Central memory CD8-positive, alpha-beta T cell (primary cell): ENCODE data around the gene CAMKK2.
"Not testable (repeated sequence)": the region's sequence is repeated elsewhere in the genome, so short reads cannot be mapped to it uniquely, and the experiment has no call there.

Source experiments
- ATAC-seq: fragments of 150-1000 bp; cut with Tn5 transposase; replicated peaks from 2 replicates; pipeline ENCODE4 v1.10.0; 2022; ENCODE audit warnings: mild to moderate bottlenecking, moderate FRiP score, moderate number of reproducible peaks; ENCODE audit not compliant: poor library complexity, severe bottlenecking; ENCODE audit errors: extremely low read depth
- DNase-seq, 2 donors: peaks; one replicate each; pipeline ENCODE4 v3.0.0; 2021; ENCODE audit warnings: low spot score in 2 of 2
- H3K27ac Mint-ChIP-seq: one replicate; pipeline ENCODE4 v1.8.0; 2022; ENCODE audit warnings: low read depth, mild to moderate bottlenecking, moderate library complexity, mixed read lengths
- H3K27me3 Mint-ChIP-seq: one replicate; pipeline ENCODE4 v1.8.0; 2022; ENCODE audit warnings: mixed read lengths
- H3K36me3 Mint-ChIP-seq: one replicate; pipeline ENCODE4 v1.8.0; 2022; ENCODE audit warnings: mild to moderate bottlenecking, moderate library complexity, mixed read lengths; ENCODE audit not compliant: insufficient read depth
- H3K4me1 Mint-ChIP-seq: one replicate; pipeline ENCODE4 v1.8.0; 2022; ENCODE audit warnings: mixed read lengths
- H3K4me3 Mint-ChIP-seq: one replicate; pipeline ENCODE4 v1.8.0; 2022; ENCODE audit warnings: mild to moderate bottlenecking, moderate library complexity, mixed read lengths
- H3K9me3 Mint-ChIP-seq: one replicate; pipeline ENCODE4 v1.8.0; 2022; ENCODE audit warnings: mixed read lengths

The CAMKK2 gene

GRCh38 chr12:121219353-121219986 lies 77.0 kb downstream of the CAMKK2 start:
- no peak for DNase-seq
- no peak for ATAC-seq
- peak overlapping the region; percentile 11 for H3K27ac Mint-ChIP-seq
- H3K36me3 Mint-ChIP-seq: peaks cover 13% of the 10 kb centered on the region
- peaks cover 35% of the 10 kb centered on the region for H3K4me1 Mint-ChIP-seq
- no peaks in the 10 kb centered on the region for H3K9me3 Mint-ChIP-seq
- no peaks in the 10 kb centered on the region for H3K27me3 Mint-ChIP-seq
- H3K4me3 Mint-ChIP-seq: no peak overlapping the region

GRCh38 chr12:121218588-121219352 lies 77.7 kb downstream of the CAMKK2 start:
- H3K27ac Mint-ChIP-seq: no peak overlapping the region
- peaks cover 13% of the 10 kb centered on the region for H3K36me3 Mint-ChIP-seq
- ATAC-seq (no peak), DNase-seq (no peak)
- no peaks in the 10 kb centered on the region for H3K27me3 Mint-ChIP-seq
- peaks cover 33% of the 10 kb centered on the region for H3K4me1 Mint-ChIP-seq
- no peak overlapping the region for H3K4me3 Mint-ChIP-seq
- H3K9me3 Mint-ChIP-seq: no peaks in the 10 kb centered on the region

- DNase-seq: no peak
- H3K4me1 Mint-ChIP-seq: peaks cover 25% of the 10 kb centered on the region
- H3K9me3 Mint-ChIP-seq: no peaks in the 10 kb centered on the region
- H3K36me3 Mint-ChIP-seq: peaks cover 13% of the 10 kb centered on the region
- H3K27me3 Mint-ChIP-seq: no peaks in the 10 kb centered on the region
- H3K4me3 Mint-ChIP-seq: no peak overlapping the region
- H3K27ac Mint-ChIP-seq: peak overlapping the region; percentile 35
- no peak for ATAC-seq
Measured at GRCh38 chr12:121217761-121218160, 78.7 kb downstream of the CAMKK2 start.

GRCh38 chr12:121217063-121217462 lies 79.4 kb downstream of the CAMKK2 start:
- ATAC-seq: no peak
- Mint-ChIP-seq H3K9me3 (no peaks in the 10 kb centered on the region), H3K4me1 (peaks cover 21% of the 10 kb centered on the region)

GRCh38 chr12:121216102-121216501 lies 80.4 kb downstream of the CAMKK2 start:
- H3K36me3 Mint-ChIP-seq: peaks cover 13% of the 10 kb centered on the region
- H3K9me3 Mint-ChIP-seq: no peaks in the 10 kb centered on the region
- no peak for ATAC-seq
- DNase-seq: no peak
- no peaks in the 10 kb centered on the region for H3K27me3 Mint-ChIP-seq
- H3K4me1 Mint-ChIP-seq: peaks cover 20% of the 10 kb centered on the region
- no peak overlapping the region for H3K27ac Mint-ChIP-seq
- no peak overlapping the region for H3K4me3 Mint-ChIP-seq

More at GRCh38 chr12:121217063-121217462, 79.4 kb downstream of the CAMKK2 start:
- Mint-ChIP-seq H3K27ac (peak overlapping the region; percentile 44), H3K4me3 (no peak overlapping the region), H3K27me3 (no peaks in the 10 kb centered on the region), H3K36me3 (peaks cover 13% of the 10 kb centered on the region)
- no peak for DNase-seq

GRCh38 chr12:121214855-121215745 lies 81.4 kb downstream of the CAMKK2 start:
- Mint-ChIP-seq H3K27ac (peak overlapping the region; percentile 26), H3K36me3 (peaks cover 18% of the 10 kb centered on the region), H3K27me3 (no peaks in the 10 kb centered on the region), H3K9me3 (no peaks in the 10 kb centered on the region), H3K4me1 (peaks cover 27% of the 10 kb centered on the region), H3K4me3 (no peak overlapping the region)
- DNase-seq (no peak), ATAC-seq (no peak)

- H3K36me3 Mint-ChIP-seq: peaks cover 21% of the 10 kb centered on the region
- DNase-seq: no peak
Measured at GRCh38 chr12:121214166-121214777, 82.2 kb downstream of the CAMKK2 start.

GRCh38 chr12:121212875-121213274 lies 83.6 kb downstream of the CAMKK2 start:
- ATAC-seq (no peak), DNase-seq (no peak)
- Mint-ChIP-seq H3K36me3 (peaks cover 21% of the 10 kb centered on the region), H3K4me3 (no peak overlapping the region), H3K27me3 (no peaks in the 10 kb centered on the region), H3K9me3 (no peaks in the 10 kb centered on the region), H3K27ac (no peak overlapping the region), H3K4me1 (peaks cover 28% of the 10 kb centered on the region)

More at GRCh38 chr12:121214166-121214777, 82.2 kb downstream of the CAMKK2 start:
- Mint-ChIP-seq H3K27me3 (no peaks in the 10 kb centered on the region), H3K4me3 (no peak overlapping the region), H3K4me1 (peaks cover 31% of the 10 kb centered on the region), H3K9me3 (no peaks in the 10 kb centered on the region), H3K27ac (peak overlapping the region; percentile 26)
- no peak for ATAC-seq

GRCh38 chr12:121209624-121210572 lies 86.6 kb downstream of the CAMKK2 start, which contains the start of gene P2RX4:
P2RX4 (plus strand) TSS chr12:121210129; CDS start chr12:121210165, 36 bp downstream.
- peak within 1 kb of the TSS; percentile 93 for H3K27ac Mint-ChIP-seq
- peak; percentile 84 for ATAC-seq
- no peaks in the 10 kb centered on the region for H3K9me3 Mint-ChIP-seq

GRCh38 chr12:121209221-121209620 lies 87.3 kb downstream of the CAMKK2 start:
- Mint-ChIP-seq H3K36me3 (peaks cover 13% of the 10 kb centered on the region), H3K27me3 (no peaks in the 10 kb centered on the region), H3K4me1 (peaks cover 19% of the 10 kb centered on the region), H3K9me3 (no peaks in the 10 kb centered on the region), H3K27ac (peak overlapping the region; percentile 93), H3K4me3 (peak overlapping the region; percentile 85)
- no peak for ATAC-seq
- no peak for DNase-seq

More at GRCh38 chr12:121209624-121210572, 86.6 kb downstream of the CAMKK2 start, which contains the start of gene P2RX4:
- peak within 1 kb of the TSS; percentile 85 for H3K4me3 Mint-ChIP-seq
- peak; percentile 77 to 81 for DNase-seq
- peaks cover 26% of the 10 kb centered on the region for H3K4me1 Mint-ChIP-seq
- no peaks in the 10 kb centered on the region for H3K27me3 Mint-ChIP-seq
- H3K36me3 Mint-ChIP-seq: peaks cover 13% of the 10 kb centered on the region

GRCh38 chr12:121208571-121208970 lies 87.9 kb downstream of the CAMKK2 start:
- H3K4me3 Mint-ChIP-seq: peak overlapping the region; percentile 85
- not testable (repeated sequence) for DNase-seq, H3K27me3 Mint-ChIP-seq, H3K9me3 Mint-ChIP-seq, ATAC-seq
- peaks cover 13% of the 10 kb centered on the region for H3K36me3 Mint-ChIP-seq
- peaks cover 17% of the 10 kb centered on the region for H3K4me1 Mint-ChIP-seq
- H3K27ac Mint-ChIP-seq: peak overlapping the region; percentile 93
